Dedifferentiated amniotic fluid mesenchymal stem cell (primary cell): ENCODE data around the gene PTPRR.

Source experiments
- DNase-seq: peaks from one replicate; pipeline ENCODE4 v3.0.0-alpha.2; 2016; ENCODE audit errors: extremely low spot score

Gene PTPRR

GRCh38 chr12:70605976-70606375, 314.6 kb downstream of the PTPRR start:
- no peak for DNase-seq

- no peak for DNase-seq
These were observed 315.9 kb downstream of the PTPRR start for GRCh38 chr12:70604662-70605061.

- no peak for DNase-seq
These were observed 317.5 kb downstream of the PTPRR start for GRCh38 chr12:70603044-70603443.

- no peak for DNase-seq
These were observed 321.9 kb downstream of the PTPRR start for GRCh38 chr12:70598467-70599193.

GRCh38 chr12:70592664-70593063, 327.9 kb downstream of the PTPRR start:
- no peak for DNase-seq

- no peak for DNase-seq
These were observed 329.9 kb downstream of the PTPRR start for GRCh38 chr12:70590549-70591226.

GRCh38 chr12:70590051-70590450, 330.5 kb downstream of the PTPRR start:
- DNase-seq, result peak; percentile 66
